Motor neuron (in vitro differentiated cells): ENCODE results near the gene LYG2. TPM values are rescaled to one million over a fixed set of nuclear protein-coding genes. Genes with fewer than 3 reads are reported as not detected.

Experiments
- total RNA-seq, 8 experiments: library from RNA; unstranded; fragments of 300-600 nt; gene quantifications; 2 replicates each; pipeline versions ENCODE4 v1.2.3 to v1.2.4, GENCODE V29; 2022

Gene LYG2
- total RNA-seq, 8 experiments from 2014 or later = 0.41 to 1.6 TPM; not detected in 6

Other genes with a start within 250 kb of the LYG2 start
- gene C2orf15, start 114.0 kb downstream of the LYG2 start, total RNA-seq = 1 to 10 TPM in 7 of 8 experiments, under 1 TPM in 1; 0.76 to 5.7 (median 3.2) TPM
- 10 to 100 TPM in 6 of 8 experiments, 1 to 10 TPM in 2; 5.6 to 25.2 (median 16.0) TPM for gene TSGA10, start 100.7 kb downstream of the LYG2 start, total RNA-seq
- 10 to 100 TPM in 4 of 8 experiments, 1 to 10 TPM in 4; 6.6 to 13.9 (median 10.0) TPM for gene LIPT1, start 100.7 kb downstream of the LYG2 start, total RNA-seq
- 10 to 100 TPM; 16.2 to 51.1 (median 30.0) TPM for gene MITD1, start 74.6 kb downstream of the LYG2 start, total RNA-seq
- gene MRPL30, start 74.5 kb downstream of the LYG2 start, total RNA-seq = 10 to 100 TPM; 39.8 to 62.5 (median 53.3) TPM
- 1 to 10 TPM in 5 of 8 experiments, under 1 TPM in 1, not detected in 2; 0.72 to 1.5 (median 1.1) TPM for gene LYG1, start 45.5 kb upstream of the LYG2 start, total RNA-seq
- 10 to 100 TPM; 26.7 to 54.4 (median 42.9) TPM for gene TXNDC9, start 80.7 kb upstream of the LYG2 start, total RNA-seq
- gene EIF5B, start 81.7 kb upstream of the LYG2 start, total RNA-seq = 10 to 100 TPM; 15.2 to 58.9 (median 26.7) TPM
- 10 to 100 TPM; 18.8 to 66.7 (median 34.5) TPM for gene REV1, start 234.4 kb upstream of the LYG2 start, total RNA-seq